Ishikawa (cell line): ENCODE data around the gene CARD14.

Experiments
- CEBPB ChIP-seq: IDR thresholded peaks from 2 replicates; pipeline ENCODE4 v1.6.1; 2012
- CREB1 ChIP-seq: IDR thresholded peaks from 2 replicates; pipeline ENCODE4 v1.6.1; 2012; ENCODE audit warnings: low read depth
- EGR1 ChIP-seq: IDR thresholded peaks from 2 replicates; pipeline ENCODE4 v1.6.1; 2012
- EP300 ChIP-seq: IDR thresholded peaks from 2 replicates; pipeline ENCODE4 v1.6.1; 2012; ENCODE audit warnings: borderline replicate concordance
- FOXM1 ChIP-seq: IDR thresholded peaks from 2 replicates; pipeline ENCODE4 v1.6.1; 2012; ENCODE audit warnings: low read depth, borderline replicate concordance
- MAX ChIP-seq: IDR thresholded peaks from 2 replicates; pipeline ENCODE4 v1.6.1; 2012
- NFIC ChIP-seq: IDR thresholded peaks from 2 replicates; pipeline ENCODE4 v1.6.1; 2012
- RAD21 ChIP-seq: IDR thresholded peaks from 2 replicates; pipeline ENCODE4 v1.6.1; 2012; ENCODE audit warnings: low read depth
- REST ChIP-seq: IDR thresholded peaks from 2 replicates; pipeline ENCODE4 v1.6.1; 2012; ENCODE audit warnings: low read depth, mild to moderate bottlenecking
- TAF1 ChIP-seq: IDR thresholded peaks from 2 replicates; pipeline ENCODE4 v1.6.1; 2012; ENCODE audit warnings: low read depth, mild to moderate bottlenecking
- TCF12 ChIP-seq: IDR thresholded peaks from 2 replicates; pipeline ENCODE4 v1.6.1; 2012; ENCODE audit warnings: low read depth
- TEAD4 ChIP-seq: IDR thresholded peaks from 2 replicates; pipeline ENCODE4 v1.6.1; 2012
- USF1 ChIP-seq: IDR thresholded peaks from 2 replicates; pipeline ENCODE4 v1.6.1; 2012
- YY1 ChIP-seq: IDR thresholded peaks from 2 replicates; pipeline ENCODE4 v1.6.1; 2012; ENCODE audit warnings: low read depth
- ZBTB7A ChIP-seq: IDR thresholded peaks from 2 replicates; pipeline ENCODE4 v1.6.1; 2012; ENCODE audit warnings: low read depth

The CARD14 gene

DNA sequence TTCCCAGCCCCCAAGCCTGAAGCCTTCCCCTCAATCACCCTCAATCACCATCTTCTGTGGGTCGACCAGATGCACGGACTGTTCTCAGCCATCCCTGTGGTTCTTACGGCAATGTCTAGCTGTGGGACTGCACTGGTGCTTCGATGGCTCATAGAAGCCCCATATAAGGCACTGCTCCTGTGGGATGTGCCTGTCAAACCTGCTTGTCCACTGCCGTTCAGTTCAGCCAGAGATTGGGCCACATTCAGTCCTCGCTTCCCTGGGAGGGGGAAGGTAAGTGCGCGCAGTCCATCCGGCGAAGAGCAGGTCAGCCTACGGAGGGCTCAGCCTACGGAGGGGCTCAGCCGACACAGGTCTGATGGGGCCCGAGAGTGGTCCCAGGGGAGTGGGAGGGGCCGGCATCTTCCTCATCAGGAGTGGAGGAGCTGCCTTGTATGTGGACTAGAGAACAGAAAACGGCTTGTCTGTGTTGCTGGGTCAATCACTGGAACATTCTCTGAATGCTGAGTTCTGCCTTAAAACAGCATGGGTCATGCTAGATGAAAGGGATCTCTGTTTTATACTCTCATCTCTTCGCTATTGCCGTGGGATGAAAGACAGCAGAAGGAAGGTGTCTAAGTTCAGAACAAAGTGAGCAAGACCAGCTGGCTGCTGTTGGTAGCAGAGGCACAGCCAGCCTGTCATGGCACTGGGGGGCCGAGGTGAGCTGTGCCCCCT lies at the start of gene CARD14:
Gene CARD14, plus strand, starts transcription at position 247 of the 717 bp plus-strand sequence. CDS start 11,409 bp downstream, outside the sequence.
- TF ChIP-seq CEBPB (peak; percentile 40; the same call in 1 of the 2 replicates), NFIC (no peak; the same call in 1 of the 2 replicates), ZBTB7A (no peak), REST (no peak), YY1 (peak; percentile 61; the same call in 1 of the 2 replicates), USF1 (no peak), TCF12 (peak; percentile 66; the same call in 1 of the 2 replicates), EP300 (peak; percentile 73), FOXM1 (no peak), TAF1 (peak; percentile 33; the same call in 1 of the 2 replicates), TEAD4 (peak; percentile 53; the same call in 1 of the 2 replicates), CREB1 (no peak), RAD21 (peak; percentile 25; the same call in 1 of the 2 replicates), EGR1 (no peak), MAX (peak; percentile 93)

- no peak for TF ChIP-seq CEBPB
- TF ChIP-seq TCF12, result no peak
- TF ChIP-seq CREB1, result no peak
- TF ChIP-seq TEAD4, result no peak
- no peak for TF ChIP-seq EP300
- no peak for TF ChIP-seq USF1
- TF ChIP-seq RAD21, result no peak
- TF ChIP-seq NFIC, result no peak
- TF ChIP-seq YY1, result no peak
- TF ChIP-seq TAF1, result no peak
- TF ChIP-seq FOXM1, result no peak
- TF ChIP-seq EGR1, result no peak
- TF ChIP-seq REST, result no peak
- no peak for TF ChIP-seq ZBTB7A
- no peak for TF ChIP-seq MAX
These were observed 47.7 kb upstream of the CARD14 start for GRCh38 chr17:80122026-80122575.

DNA sequence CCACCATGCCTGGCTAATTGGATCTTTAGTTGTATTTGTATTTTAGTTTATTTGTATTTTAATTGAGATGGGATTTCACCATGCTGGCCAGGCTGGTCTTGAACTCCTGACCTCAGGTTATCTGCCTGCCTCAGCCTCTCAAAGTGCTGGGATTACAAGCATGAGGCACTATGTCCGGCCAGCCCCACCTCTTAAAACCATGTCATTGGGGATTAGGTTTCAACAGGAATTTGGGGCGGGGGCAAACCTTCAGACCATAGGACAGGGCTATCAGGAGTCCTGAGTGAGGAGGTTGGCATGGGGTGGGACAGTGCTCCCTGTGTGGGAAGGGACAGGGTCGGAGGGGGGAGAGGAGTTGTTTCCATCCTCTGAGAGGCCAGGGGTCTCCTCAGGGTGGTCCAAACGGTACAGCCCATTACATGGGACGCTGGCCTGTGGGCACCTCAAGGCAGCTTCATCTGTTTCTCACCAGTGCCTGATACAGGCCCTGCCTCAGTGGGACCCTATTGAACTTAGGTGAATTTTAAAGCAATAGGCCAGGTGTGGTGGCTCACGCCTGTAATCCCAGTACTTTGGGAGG lies 46.8 kb upstream of the CARD14 start:
- TF ChIP-seq REST (no peak), TAF1 (no peak), EP300 (no peak), TEAD4 (no peak), CEBPB (no peak), RAD21 (no peak), CREB1 (no peak), FOXM1 (no peak), TCF12 (no peak), EGR1 (no peak), ZBTB7A (no peak), MAX (no peak), NFIC (no peak), USF1 (no peak), YY1 (no peak)
